Subcutaneous adipose tissue (tissue), 4 donors: ENCODE results near the gene UIMC1. TPM values are rescaled to one million over a fixed set of nuclear protein-coding genes. Genes with fewer than 3 reads are reported as not detected.

Source experiments
- total RNA-seq, 4 donors: library from RNA; depleted of rRNA; stranded (reverse); fragments of >200 nt; gene quantifications; one replicate each; pipeline ENCODE4 v1.1.0, GENCODE V29; 2016
- TF ChIP-seq, protein P1 (sequence below): fragments of 450-650 bp; IDR thresholded peaks from one replicate; pipeline ENCODE4 v1.5.1; 2016; ENCODE audit warnings: low read depth, mild to moderate bottlenecking, control low read depth, antibody characterized with exemption, moderate library complexity

UIMC1 gene
- total RNA-seq, 4 donors from 2014 or later, result 22.5 to 44.8 (median 30.5) TPM

DNA sequence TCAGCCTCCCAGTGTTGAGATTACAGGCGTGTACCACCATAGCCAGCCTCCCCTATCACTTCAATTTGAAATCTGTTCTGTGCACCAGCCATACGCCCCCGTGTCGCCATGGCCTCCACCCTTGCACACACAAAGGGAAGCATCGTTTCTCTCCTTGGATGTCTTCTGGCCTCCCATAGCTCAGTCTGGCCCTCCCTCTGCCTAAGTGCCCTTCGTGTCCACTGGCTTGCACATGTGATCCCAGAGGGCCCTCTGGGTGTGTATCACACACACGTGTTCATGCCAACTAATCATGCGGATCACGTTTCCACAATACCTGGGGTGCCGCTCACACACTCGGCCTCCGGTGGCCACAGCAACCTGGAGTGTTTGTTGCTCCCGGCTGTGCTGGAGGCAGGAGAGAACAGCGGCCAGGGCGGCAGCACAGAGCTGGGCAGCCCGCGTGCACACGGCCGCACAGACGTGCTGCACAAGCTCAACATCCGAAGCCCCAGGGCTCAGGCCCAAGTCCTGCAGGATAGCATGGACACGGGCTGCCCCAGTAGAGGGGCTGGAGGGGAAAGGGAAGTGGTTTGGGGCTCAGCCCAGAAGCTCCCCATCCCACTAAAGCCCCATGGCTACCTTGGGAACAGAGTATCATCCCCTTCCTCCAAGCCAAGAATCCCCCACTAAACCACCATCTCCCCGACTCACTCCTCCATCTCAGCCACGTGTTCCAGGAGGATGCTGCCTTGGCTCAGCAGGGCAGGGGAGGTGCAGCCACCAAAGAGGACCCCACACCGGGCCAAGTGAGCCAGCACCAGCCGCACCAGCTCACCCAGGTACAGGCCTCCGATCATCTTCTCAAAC is 118.3 kb downstream of the UIMC1 start:
- TF ChIP-seq, protein P1, sequence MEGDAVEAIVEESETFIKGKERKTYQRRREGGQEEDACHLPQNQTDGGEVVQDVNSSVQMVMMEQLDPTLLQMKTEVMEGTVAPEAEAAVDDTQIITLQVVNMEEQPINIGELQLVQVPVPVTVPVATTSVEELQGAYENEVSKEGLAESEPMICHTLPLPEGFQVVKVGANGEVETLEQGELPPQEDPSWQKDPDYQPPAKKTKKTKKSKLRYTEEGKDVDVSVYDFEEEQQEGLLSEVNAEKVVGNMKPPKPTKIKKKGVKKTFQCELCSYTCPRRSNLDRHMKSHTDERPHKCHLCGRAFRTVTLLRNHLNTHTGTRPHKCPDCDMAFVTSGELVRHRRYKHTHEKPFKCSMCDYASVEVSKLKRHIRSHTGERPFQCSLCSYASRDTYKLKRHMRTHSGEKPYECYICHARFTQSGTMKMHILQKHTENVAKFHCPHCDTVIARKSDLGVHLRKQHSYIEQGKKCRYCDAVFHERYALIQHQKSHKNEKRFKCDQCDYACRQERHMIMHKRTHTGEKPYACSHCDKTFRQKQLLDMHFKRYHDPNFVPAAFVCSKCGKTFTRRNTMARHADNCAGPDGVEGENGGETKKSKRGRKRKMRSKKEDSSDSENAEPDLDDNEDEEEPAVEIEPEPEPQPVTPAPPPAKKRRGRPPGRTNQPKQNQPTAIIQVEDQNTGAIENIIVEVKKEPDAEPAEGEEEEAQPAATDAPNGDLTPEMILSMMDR, result no peak

DNA sequence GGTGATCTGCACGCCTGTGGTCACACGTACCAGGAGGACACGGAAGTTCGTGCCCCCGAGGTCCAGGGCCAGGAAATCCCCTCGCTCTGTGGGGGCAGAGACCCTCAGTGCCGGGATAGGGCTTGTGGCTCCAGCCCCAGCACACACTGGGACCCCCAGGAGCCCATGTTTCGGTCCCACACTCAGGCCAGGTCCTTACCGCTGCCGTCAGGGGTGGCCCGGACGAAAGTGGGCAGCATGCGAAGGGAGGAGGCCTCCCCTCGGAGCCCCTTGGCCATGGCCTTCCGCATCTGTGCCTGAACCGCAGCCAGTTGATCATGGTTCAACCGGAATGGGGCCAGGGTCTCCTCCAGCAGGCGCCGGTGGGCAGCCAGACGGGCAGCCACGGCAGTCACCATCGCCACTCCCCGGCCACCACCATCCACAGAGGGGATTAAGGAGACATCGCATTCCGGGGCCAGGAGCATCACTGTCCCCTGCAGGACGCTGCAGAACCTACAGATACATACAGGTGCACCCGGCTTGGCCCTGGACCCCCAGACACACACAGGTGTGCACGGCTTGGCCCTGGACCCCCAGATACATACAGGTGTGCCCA is 119.2 kb downstream of the UIMC1 start:
- TF ChIP-seq, protein P1, result no peak

DNA sequence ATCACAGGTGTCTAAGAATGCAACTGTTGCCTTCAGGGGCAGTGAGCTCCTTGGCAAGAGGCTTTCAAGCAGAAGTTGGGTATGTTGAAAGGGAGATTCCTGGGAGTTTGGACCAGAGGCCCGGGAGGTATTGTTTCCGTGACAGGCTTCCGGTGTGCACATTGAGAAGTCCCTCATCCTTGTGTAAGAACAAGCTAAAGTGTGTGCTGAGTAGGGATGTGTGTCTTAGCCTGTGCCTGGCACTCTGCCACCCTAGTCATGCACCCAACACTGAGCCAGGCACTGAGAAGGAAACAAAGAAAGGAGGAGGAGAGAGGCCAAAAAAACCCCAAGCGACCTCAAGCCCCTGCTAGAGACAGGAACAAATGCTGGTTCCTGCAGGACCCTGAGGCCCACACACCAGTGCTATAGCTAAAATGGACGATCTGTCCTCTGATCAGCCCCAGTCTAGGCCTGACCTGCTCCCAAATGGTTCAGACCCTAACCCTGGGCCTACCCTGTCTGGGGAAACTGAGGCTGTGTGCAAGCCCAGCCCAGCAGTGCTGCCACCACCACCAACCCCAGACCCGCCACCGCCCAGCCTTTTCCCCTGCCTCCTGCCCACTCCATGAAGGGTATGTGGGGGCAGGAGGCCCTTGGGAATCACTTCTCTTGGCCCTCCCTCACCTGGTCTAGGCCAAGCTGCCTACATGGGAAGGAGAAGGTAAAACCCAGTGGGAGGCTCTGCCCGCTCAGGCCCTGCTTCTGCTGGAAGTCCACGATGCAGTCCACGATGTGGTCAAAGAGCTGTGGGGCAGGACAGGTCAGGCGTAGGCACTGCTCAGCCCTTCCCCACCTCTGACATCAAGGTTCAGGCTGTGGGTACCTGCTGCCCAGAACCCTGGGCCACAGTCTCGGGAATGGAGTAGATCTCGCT is 120.0 kb downstream of the UIMC1 start:
- TF ChIP-seq, protein P1, result no peak

DNA sequence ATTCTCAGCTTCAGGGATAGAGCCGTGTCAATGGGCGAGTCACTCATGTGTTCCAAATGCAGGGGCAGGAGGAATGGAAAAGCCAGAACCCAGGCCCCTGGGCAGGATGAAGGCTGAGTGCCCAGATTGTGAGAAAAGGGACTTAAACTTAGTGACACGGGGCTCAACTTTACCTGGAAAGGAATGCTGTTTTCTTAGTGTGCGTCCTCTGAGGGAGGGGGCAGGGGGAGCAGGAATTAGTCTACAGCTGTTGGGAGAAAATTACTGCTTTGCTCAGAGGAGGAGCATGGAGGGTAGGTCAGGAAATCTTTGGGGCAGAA is 122.0 kb downstream of the UIMC1 start:
- TF ChIP-seq, protein P1, result no peak

DNA sequence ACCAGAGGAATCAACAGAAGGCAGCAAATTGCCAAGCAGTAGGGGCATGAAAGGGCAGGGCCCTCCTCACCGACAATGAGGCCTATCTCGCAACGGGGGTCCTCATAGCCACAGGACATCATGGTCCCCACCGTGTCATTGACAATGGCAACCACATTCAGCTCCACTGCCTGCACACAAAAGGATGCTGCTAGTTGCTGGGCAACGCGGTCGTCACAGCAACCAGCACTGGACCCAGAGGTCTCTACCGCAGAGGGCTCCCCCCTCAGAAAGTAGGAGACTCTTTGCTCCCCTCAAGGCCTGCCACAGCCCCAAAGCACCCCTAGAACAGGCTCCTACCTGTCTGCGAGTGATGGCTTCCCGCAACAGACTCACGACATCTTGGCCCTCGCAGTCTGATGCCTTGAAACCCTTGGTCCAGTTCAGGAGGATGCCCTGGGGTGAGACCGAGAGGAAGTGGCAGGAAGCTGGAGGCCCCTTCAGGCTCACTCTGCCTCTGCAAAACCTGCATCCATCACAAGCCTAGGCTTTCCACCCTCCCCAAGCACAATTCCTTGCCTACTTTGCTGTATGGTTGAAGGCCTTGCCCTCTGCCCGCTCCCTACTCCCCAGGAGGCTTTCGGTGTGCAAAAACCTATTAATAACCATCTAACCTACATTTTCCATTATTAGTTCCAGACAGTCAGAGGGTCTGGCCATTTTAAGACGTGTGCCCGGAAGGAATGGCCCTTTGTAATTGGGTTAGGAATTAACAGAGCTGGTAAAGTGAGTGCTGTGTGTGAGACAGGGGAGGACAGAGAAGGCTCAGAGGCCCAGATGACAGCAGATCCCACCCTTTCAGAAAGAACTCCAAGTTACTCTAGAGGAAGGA is 122.6 kb downstream of the UIMC1 start:
- TF ChIP-seq, protein P1, result no peak

DNA sequence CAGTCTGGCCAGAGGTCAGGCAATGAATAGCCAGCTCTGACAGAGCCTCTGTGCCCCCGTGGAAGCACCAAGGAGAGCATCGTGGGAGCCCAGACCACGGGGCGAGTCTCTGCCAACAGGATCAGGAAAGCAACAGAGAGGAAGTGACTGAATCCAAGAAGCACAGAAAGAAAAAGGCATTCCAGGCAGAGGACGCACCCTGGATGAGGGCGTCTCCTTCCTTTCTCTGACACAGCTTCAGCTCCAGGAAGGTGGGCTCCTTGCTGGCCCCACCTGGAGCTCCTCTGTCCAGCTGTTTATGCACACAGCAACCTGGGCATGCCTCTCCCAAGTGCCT is 124.0 kb downstream of the UIMC1 start:
- TF ChIP-seq, protein P1, result no peak
